SHP77 (cell line): ENCODE measurements around the gene KCNMA1.
"Not testable (repeated sequence)": the region's sequence is repeated elsewhere in the genome, so short reads cannot be mapped to it uniquely, and the experiment has no call there.

Source experiments
- DNase-seq, 2 experiments: peaks; one replicate each; lab custom pipeline; 2025; lab: John Stamatoyannopoulos, UW

Gene KCNMA1

DNA sequence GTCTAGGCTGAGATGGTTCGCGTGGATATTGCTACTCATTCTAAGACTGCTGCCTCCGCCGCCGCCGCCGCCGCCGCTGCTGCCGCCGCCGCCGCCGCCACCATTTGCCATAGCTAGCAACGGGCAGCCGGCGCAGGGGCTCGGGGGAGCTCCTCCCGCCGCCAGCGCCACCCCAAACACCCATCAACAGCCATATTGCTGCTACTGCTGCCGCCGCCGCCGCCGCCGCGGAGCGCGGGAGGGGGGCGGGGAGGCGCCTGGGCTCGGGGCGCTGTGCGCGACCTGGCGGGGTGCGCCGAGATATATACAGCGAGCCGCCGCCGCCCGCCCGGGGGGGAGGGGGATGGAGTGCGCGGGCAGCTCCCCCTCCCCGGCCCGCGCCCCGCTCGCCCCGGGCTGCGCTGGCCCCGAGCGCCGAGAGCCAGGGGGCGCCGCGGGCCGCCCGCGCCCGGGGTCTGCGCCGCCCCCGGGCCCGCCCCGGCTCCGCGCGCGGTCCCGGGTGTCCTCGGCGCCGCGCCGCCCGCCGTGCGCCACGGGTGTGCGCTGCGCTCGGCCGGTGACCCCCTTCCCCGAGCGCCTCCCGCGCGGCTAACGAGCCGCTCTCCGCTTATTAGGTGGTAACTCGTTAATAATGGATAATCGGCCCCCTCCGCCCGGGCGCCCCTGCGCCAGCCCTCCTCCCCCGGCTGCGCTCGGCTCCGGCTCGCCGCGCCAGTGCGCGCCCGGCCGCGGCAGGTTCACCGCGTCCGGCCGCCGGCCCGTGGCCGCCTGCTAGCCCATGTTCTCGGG lies at the start of gene KCNMA1:
KCNMA1 (minus strand) TSS at position 277 of the 789 bp plus-strand sequence.
- no peak for DNase-seq

- no peak for DNase-seq
Measured at GRCh38 chr10:77686650-77687417, 49.2 kb upstream of the KCNMA1 start.

DNA sequence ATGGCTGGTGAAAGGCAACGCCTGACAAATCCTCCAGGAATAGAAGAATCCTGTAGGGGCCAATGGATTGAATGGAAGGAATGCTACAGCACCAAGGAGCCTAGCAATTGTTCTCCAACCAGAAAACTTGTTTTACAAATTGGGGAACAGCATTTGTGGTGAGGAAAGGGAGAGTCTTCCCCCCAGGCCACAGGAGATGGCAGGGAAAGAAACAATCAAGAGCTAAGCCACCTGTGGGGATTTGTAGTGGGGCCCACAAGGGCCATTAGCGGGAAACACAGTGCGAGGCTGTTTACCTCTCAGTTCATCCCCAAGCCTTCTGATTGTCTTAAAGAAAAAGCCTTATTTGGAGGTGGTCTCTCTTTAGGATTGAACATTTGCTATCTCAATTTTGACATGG lies 48.5 kb upstream of the KCNMA1 start:
- DNase-seq, result no peak

- no peak for DNase-seq
Measured at GRCh38 chr10:77685432-77685831, 47.8 kb upstream of the KCNMA1 start.

- not testable (repeated sequence) for DNase-seq
Measured at GRCh38 chr10:77683088-77683432, 45.5 kb upstream of the KCNMA1 start.

DNA sequence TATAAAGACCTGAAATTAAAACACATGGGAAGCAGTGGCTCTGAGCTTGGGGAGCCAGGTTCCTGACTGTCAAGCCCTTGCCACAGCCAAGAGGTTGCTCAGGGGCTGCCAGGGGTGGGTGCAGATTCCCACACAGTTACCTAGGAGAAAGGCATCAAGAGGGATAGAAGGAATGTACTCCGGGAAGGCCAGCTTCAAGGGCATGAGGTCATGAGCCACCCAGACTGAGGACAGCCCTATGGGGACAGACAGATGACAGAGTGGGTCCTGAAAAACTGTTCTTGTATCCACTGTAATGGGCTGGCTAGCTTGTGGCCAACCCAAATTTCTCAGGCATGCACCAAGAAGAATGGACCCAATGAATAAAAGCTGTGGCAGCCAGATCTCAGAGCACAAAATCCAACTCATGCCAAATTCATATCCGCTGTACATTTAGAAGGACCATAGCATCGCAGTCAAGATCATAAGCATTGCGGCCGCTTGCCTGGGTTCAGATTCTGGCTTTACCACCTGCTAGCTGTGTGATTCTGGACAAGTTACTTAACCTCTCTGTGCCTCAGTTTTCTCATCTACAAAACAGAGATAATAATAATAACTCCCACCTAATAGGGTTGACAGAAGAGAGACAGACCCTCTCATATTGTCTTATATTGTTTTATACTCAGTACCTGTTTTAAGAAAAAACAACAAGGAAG lies 44.9 kb upstream of the KCNMA1 start:
- no peak for DNase-seq

DNA sequence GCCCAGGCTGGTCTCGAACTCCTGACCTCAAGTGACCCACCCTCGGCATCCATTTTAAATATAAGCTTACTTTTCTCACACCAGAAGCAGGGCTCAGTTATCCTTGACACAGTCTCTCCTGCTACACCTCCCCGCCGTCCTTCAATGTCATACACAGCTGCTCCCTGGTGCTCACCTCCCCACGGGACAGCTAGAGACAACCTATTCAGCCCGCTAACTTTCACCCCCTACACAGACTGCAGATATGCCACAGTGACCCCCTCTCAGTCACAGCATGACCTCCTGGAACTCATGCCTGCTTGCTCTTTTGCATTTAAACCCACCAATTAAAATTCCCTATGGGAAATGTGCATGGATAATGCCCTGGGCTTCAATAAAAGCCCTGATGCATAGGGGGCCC lies 44.2 kb upstream of the KCNMA1 start:
- DNase-seq, result no peak

DNA sequence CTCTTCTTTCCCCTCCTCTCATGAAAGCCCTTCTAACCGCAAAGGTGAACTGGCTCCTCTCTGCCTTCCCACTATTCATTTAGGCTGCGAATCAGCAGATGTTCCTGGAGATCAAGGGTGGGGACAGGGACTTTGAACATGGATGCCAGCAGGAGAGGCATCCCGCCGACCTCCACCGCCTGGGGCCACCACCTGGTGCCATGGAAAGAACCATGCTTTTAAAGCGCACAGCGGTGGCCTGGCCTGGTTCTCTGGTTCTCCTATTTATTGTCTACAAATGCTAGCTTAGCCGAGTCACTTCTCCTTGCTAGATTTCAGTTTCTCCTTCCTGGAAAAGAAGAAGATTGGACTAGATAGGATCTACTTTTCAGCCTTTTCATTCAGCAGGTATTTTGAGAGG lies 43.2 kb upstream of the KCNMA1 start:
- DNase-seq, result no peak

- no peak for DNase-seq
Measured at GRCh38 chr10:77680065-77680464, 42.5 kb upstream of the KCNMA1 start.

- DNase-seq, result no peak
Measured at GRCh38 chr10:77679217-77679616, 41.6 kb upstream of the KCNMA1 start.

GRCh38 chr10:77678146-77678545 lies 40.5 kb upstream of the KCNMA1 start:
- no peak for DNase-seq

DNA sequence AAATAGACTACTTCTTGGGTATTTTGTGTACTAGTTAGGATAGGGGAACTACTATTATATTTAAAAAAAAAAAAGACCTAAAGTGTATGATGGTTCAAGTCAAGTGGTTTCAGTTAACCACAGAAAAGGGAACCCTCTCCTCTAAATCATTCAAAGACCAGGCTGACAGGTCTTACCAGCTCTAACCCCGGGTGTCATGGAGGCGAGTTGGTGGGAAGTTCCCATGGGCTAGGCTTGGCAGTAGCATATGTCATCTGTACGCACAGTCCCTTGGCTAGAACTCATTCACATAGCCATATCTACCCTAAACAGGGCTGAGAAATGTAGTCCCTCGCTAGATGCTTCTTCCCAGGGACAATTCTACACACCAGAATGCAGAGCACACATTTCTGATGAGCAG lies 37.7 kb upstream of the KCNMA1 start:
- DNase-seq, result no peak

GRCh38 chr10:77673515-77674140 lies 36.0 kb upstream of the KCNMA1 start:
- DNase-seq, result no peak

DNA sequence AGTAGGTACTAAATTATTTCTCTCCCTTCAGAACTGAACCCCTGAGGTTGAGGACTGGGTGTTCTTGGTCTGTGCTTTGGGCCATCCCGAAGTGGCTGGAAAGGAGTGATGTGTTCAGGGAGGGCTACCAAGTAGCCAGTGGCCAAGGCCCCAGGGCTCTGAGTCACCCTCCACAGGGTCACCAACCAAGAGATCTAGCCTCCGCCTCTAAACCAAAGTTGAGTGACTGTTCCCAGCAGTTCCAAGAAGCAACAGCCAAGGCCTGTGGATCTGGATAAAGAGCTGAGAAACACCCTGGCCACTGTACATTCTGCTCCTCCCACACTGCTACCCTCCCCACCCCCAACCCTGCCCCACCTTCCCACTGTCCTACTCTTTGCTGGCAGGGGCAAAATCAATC lies 35.5 kb upstream of the KCNMA1 start:
- DNase-seq, result no peak

DNA sequence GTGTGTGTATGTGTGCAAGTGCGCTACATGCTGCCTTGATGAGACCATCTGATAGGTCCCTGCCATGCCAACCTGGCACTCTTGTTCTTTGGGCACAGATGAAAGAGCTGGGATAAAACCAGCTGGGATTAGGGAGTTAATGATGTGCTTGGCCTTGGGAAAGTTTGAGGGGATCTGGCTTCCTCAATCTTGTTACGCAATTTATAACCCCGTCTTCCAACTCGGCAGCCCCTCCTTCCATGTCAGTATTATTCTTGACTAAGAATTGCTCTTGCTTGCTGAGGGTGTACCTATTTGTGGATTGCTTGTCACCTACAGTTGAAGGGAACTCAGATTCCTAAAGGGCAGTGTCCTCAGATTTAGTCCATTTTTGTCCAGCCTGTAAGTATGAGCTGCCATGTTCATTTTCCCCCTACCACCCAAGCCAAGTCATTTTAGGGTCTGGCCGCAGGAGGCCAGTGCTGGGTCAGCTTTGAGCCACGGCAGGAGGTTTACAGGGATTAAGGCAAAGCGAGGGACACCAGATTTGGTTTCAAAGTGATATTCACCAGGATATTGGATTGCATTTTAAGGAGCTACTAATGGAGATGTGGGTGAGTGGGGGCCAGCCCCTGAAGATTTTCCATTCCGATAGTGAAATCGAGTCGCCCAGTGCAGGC lies 34.1 kb upstream of the KCNMA1 start:
- DNase-seq, result no peak

- no peak for DNase-seq
Measured at GRCh38 chr10:77670817-77671443, 33.3 kb upstream of the KCNMA1 start.

GRCh38 chr10:77669892-77670291 lies 32.3 kb upstream of the KCNMA1 start:
- DNase-seq, result no peak

DNA sequence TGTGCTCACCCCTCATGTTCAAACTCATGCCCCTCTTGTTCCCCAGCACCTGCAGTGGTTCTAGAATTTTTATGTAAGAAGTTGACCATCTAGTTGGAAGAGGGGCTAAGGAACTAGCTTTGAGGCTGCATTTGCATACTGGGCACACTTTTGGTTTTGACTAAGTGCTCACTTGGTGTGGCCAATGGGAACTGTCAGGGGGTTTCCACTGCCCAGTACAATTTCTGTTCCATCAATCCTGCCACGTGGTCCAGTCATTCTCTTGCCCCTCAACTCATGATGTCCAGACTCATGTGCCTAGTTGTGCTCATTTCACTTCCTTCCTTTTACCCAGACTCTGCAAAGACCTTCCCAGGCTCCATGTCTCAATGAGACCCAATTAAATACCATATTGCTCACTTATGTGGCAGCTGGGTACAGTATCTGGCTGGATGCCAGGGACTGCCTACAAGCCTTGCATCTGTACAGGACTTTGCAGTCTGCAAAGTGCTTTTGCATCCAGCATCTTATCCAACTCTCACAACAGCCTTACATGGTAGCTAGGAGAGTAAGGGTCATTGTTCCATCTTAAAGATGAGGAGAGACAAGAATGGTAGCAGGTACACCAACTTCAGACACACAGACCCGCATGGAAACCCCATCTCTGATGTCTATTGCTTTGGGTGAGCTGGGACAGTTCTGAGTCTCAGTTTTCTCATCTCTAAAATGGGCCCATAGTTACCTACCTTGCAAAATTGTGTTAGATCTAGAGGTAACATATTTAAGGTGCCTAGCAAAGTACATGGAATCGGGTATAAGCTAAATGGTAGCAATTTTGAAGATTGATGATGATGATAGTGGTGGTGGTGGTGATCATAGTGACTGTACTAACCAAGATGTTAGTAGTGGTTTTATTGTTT lies 30.1 kb upstream of the KCNMA1 start:
- DNase-seq, result peak in 1 of 2 experiments; percentile 4

DNA sequence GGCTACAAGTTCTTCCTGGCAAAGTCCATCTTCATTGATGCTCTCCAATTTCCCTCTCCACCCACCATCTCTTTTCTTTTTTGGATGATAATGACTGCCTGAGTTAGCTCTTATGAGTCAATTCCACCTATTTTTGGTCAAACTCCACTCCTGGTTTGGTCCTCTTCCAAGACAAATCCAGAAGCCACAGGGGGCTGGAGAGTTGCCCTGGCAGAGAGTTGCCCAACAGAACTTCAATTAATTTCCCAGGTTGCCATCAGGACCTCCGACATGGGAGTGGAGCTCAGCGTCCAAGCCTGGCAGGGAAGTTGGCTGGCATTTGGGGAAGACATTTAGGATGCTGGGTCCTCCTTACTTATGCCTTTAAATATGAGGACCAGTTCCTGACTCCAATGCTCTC lies 29.2 kb upstream of the KCNMA1 start:
- no peak for DNase-seq

GRCh38 chr10:77664696-77665095 lies 27.1 kb upstream of the KCNMA1 start:
- DNase-seq, result no peak
